SIG-M5 treated with dmso at 0.1 percent for 504 hours (cell line): ENCODE data around the gene NCBP3.

Experiments
- DNase-seq: peaks from one replicate; lab custom pipeline; 2025; ENCODE audit not compliant: unreplicated experiment; lab: John Stamatoyannopoulos, UW

NCBP3 gene, protein sequence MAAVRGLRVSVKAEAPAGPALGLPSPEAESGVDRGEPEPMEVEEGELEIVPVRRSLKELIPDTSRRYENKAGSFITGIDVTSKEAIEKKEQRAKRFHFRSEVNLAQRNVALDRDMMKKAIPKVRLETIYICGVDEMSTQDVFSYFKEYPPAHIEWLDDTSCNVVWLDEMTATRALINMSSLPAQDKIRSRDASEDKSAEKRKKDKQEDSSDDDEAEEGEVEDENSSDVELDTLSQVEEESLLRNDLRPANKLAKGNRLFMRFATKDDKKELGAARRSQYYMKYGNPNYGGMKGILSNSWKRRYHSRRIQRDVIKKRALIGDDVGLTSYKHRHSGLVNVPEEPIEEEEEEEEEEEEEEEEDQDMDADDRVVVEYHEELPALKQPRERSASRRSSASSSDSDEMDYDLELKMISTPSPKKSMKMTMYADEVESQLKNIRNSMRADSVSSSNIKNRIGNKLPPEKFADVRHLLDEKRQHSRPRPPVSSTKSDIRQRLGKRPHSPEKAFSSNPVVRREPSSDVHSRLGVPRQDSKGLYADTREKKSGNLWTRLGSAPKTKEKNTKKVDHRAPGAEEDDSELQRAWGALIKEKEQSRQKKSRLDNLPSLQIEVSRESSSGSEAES

GRCh38 chr17:3845621-3846436 is at the start of gene NCBP3:
Gene NCBP3, minus strand, starts transcription at chr17:3846246. Its CDS starts 23 bp downstream, at chr17:3846223.
- peak; percentile 84 for DNase-seq

GRCh38 chr17:3895354-3895753 is 49.3 kb upstream of the NCBP3 start:
- DNase-seq = no peak

- DNase-seq = peak; percentile 52
Observed at GRCh38 chr17:3894911-3895343, 48.9 kb upstream of the NCBP3 start.

- no peak for DNase-seq
Observed at GRCh38 chr17:3894188-3894587, 48.1 kb upstream of the NCBP3 start.

GRCh38 chr17:3893720-3894116 is 47.7 kb upstream of the NCBP3 start:
- DNase-seq = no peak

- DNase-seq = peak; percentile 73
Observed at GRCh38 chr17:3893003-3893719, 47.1 kb upstream of the NCBP3 start, which contains the start of gene CAMKK1. Gene CAMKK1, minus strand, starts transcription at chr17:3893053. Its CDS starts 7,366 bp downstream, at chr17:3885687.

GRCh38 chr17:3892095-3892998 is 46.3 kb upstream of the NCBP3 start:
- peak; percentile 40 for DNase-seq

DNA sequence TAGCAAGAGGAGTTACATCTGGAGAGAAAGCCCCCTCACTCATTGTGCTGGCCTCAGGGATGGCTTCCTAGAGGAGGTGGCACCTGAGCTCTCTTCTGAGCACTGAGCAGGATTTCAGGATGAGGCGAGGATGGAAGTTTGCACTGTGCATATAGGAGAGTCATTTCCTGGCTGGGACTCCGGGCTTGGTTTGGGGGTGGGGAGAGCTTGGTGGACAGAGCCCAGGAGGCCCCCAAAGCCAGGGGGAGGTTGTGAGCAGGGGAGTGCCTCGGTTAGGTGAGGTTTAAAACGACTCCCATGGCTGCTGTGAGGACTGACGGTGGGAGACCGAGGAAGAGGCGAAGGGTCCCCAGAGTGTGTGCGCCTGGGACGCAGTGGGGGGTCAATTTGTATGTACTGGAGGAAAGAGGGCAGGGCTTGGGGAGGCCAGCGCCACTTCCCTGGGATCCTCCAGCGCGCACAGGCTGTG is 45.6 kb upstream of the NCBP3 start:
- DNase-seq = no peak

DNA sequence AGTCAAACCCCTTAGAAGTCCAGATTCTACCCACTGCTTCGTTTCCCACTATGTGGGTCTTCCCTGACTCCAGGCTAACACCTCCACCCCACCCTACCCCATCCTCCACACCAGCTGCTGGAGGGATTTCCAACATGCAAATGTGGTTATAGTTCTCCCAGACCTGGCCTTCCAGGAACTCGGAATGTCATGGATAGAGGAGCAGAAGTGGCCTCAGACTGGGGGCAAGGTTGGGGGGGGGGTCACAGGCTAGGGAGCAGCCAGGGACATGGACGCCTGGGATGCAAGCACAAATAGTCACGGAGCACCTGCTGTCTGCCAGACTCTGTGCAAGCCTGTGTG is 44.8 kb upstream of the NCBP3 start:
- DNase-seq = no peak

DNA sequence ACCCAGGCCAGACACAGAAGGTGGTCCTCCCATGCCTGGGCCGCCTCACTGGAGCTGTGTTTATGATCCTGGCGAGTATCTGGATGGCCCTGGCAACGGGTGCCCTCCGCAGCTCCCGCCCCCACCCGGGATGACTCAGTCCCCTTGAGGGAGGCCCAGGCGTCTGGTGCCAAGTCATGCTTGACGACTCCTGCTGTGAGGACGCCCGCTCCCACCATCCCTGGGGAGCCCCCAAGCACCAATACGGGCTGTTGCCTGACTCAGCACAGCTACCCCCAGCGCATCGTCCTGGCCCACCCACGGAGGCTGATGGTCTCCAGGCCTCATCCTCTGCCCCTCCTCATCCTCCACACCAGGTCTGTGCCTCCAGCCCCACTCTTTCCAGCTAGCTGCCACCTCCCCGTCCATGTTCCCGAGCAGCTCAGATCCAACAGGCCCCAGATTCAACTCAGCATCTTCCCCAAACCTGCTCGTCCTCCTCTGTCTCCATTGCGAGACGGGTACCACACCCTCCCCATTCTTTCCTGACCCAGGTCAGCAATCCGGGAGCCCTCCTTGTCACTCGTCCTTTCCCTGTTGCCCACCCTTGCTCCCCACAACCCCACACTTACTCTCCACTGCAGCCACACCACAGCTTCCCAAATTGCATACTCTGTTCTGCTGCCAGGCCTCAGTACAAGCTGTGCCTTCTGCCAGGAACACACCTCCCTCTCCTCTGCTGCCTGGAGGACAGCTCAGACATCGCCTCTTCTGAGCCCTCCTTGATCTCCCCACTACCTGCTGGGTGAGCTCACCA is 44.2 kb upstream of the NCBP3 start:
- DNase-seq = no peak

GRCh38 chr17:3889325-3890012 is 43.4 kb upstream of the NCBP3 start:
- DNase-seq = no peak

DNA sequence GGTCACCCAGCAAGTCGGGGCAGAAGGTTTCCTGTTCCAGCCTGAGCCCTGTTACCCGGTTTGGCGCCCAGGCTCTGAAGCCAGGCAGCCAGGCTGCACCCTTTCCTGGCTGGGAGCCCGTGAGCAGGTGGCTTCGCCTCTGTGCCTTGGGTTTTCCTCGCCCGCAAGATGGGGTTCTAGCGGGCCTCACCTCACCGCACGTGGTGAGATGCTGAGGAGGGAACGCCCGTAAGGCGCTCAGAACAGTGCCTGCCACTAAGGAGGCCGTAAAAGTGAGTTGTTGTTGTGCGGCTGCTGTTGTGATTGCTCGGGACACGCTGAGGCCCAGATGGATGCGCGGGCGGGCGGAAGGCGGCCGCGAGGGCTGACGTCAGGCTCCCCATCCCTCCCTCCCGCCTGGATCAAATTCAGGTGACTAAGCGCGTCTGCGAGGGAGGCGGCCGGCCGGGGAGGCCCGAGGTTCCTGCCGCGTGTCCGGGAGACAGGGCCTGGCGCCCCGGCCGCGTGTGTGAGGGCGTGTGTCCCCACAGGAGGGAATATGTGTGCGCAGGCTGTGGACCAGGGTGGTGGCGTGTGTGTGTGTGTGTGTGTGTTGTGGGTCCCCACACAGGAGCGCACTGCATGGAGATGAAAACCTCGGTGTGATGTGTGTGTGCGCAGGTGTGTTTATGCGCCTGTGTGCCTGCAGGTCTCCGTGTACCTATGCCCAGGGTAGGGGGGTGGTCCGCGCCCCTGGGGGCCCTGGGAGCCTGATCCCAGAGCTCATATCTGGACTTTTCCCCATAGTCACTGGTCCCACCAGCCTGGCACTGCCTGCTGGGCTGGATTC is 42.5 kb upstream of the NCBP3 start:
- DNase-seq = no peak

DNA sequence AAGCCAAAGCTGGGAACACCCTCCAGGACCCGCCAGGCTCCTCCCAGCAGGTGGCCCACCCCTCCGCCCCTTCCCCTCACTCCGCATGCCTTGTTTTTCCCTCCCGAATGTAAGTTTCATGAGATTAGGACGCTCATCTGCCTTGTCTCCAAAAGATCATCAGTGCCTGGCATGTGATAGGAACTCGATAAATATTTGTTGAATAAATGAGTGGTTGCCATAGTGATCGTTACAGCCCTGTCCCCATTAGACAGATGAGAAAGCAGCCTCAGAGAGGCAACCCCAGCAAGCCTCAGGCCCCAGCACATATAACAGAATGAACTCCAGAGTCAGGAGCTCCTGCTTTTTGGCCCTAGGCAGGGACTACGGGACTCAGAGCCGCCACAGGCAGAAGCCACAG is 41.8 kb upstream of the NCBP3 start:
- DNase-seq = no peak

- DNase-seq = no peak
Observed at GRCh38 chr17:3887394-3887793, 41.3 kb upstream of the NCBP3 start.

DNA sequence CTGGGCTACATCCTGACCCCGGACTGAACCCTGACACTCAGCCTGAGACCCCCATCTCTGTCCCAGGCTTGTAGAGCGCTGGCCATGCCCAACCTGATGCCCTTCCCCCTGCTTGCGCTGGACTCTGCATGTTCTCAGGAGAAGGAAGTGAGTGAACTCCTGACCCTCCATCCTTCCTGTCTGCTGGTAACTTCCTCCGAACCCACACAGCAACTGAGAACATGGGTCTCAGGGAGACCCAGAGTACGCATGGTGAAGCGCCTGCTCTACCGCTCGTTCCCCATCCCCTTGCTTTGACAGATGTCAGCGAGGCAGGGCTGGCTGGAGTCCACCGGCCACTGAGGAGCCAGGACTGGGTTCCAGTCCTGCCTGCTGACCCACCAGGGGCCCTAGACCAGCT is 40.7 kb upstream of the NCBP3 start:
- DNase-seq = peak; percentile 20

DNA sequence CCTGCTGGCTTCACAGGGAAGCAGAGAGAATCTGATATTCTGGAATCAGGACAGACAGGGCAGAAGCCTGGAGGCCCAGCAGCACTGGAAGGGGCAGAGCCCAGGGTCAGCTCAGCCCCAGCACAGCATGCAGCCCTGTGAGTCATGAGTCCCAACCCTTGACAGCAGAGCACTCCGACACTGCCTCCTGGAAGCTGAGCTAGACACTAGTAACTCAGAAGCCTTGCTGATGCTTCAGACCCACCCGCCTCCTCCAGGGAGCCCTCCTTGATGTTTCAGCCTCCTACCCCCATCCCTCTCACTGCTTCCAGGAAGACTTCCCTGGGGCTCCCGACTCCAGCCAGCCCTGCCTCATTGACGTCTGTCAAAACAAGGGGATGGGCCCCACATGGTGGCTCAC is 39.9 kb upstream of the NCBP3 start:
- DNase-seq = no peak

GRCh38 chr17:3885271-3885670 is 39.2 kb upstream of the NCBP3 start:
- no peak for DNase-seq

GRCh38 chr17:3884188-3884587 is 38.1 kb upstream of the NCBP3 start:
- DNase-seq = no peak
